H9 (cell line): ENCODE results near the gene RGS6. TPM values are rescaled to one million over a fixed set of nuclear protein-coding genes. Genes with fewer than 3 reads are reported as not detected.

ENCODE experiments used
- DNase-seq: peaks from one replicate; pipeline ENCODE4 v3.0.0-alpha.2; 2017
- H2AFZ ChIP-seq: one replicate; pipeline ENCODE4 v1.6.1; 2013; ENCODE audit warnings: mild to moderate bottlenecking, low read length, control low read depth, moderate library complexity
- H2AK5ac ChIP-seq: 2 replicates; pipeline ENCODE4 v1.6.1; 2013; ENCODE audit warnings: low read length, control low read depth, mixed read lengths; ENCODE audit not compliant: insufficient read length
- H2BK120ac ChIP-seq: one replicate; pipeline ENCODE4 v1.6.1; 2013; ENCODE audit warnings: low read depth, mild to moderate bottlenecking, low read length, control low read depth, inconsistent platforms; ENCODE audit not compliant: poor library complexity, severe bottlenecking
- H2BK12ac ChIP-seq: 2 replicates; pipeline ENCODE4 v1.6.1; 2013; ENCODE audit warnings: low read length, control low read depth, mixed read lengths, low read depth; ENCODE audit not compliant: insufficient read length
- H2BK15ac ChIP-seq: 2 replicates; pipeline ENCODE4 v1.6.1; 2013; ENCODE audit warnings: low read depth, low read length, control low read depth
- H2BK20ac ChIP-seq: one replicate; pipeline ENCODE4 v1.6.1; 2013; ENCODE audit warnings: low read depth, mild to moderate bottlenecking, low read length, control low read depth, inconsistent platforms; ENCODE audit not compliant: poor library complexity, severe bottlenecking
- H2BK5ac ChIP-seq: 2 replicates; pipeline ENCODE4 v1.6.1; 2013; ENCODE audit warnings: low read length, control low read depth, mixed read lengths; ENCODE audit not compliant: insufficient read length
- H3K14ac ChIP-seq: 2 replicates; pipeline ENCODE4 v1.6.1; 2013; ENCODE audit warnings: low read length, control low read depth; ENCODE audit not compliant: insufficient read depth
- H3K18ac ChIP-seq: 2 replicates; pipeline ENCODE4 v1.6.1; 2013; ENCODE audit warnings: low read depth, mild to moderate bottlenecking, mixed read lengths, low read length, control low read depth; ENCODE audit not compliant: insufficient read length
- H3K23ac ChIP-seq: 2 replicates; pipeline ENCODE4 v1.6.1; 2013; ENCODE audit warnings: low read length, control low read depth, mixed read lengths, low read depth; ENCODE audit not compliant: insufficient read length
- H3K23me2 ChIP-seq: 2 replicates; pipeline ENCODE4 v1.6.1; 2013; ENCODE audit warnings: low read depth, mild to moderate bottlenecking, mixed read lengths, low read length, control low read depth; ENCODE audit not compliant: insufficient read length, poor library complexity, severe bottlenecking
- H3K27ac ChIP-seq: 2 replicates; pipeline ENCODE4 v1.5.1; 2013; ENCODE audit warnings: low read length, control low read depth, mixed read lengths, low read depth; ENCODE audit not compliant: insufficient read length
- H3K27me3 ChIP-seq: 2 replicates; pipeline ENCODE4 v1.6.1; 2013; ENCODE audit warnings: low read length, control low read depth, inconsistent platforms; ENCODE audit not compliant: insufficient read depth
- H3K4ac ChIP-seq: 2 replicates; pipeline ENCODE4 v1.6.1; 2013; ENCODE audit warnings: low read depth, mild to moderate bottlenecking, control low read depth, inconsistent platforms, low read length, moderate library complexity
- H3K4me1 ChIP-seq: 2 replicates; pipeline ENCODE4 v1.6.1; 2013; ENCODE audit warnings: low read length, control low read depth, inconsistent platforms; ENCODE audit not compliant: insufficient read depth
- H3K4me2 ChIP-seq: 2 replicates; pipeline ENCODE4 v1.6.1; 2013; ENCODE audit warnings: low read length, control low read depth, mixed read lengths; ENCODE audit not compliant: insufficient read length, insufficient read depth
- H3K56ac ChIP-seq: 2 replicates; pipeline ENCODE4 v1.6.1; 2013; ENCODE audit warnings: low read depth, mild to moderate bottlenecking, mixed read lengths, low read length, control low read depth; ENCODE audit not compliant: insufficient read length
- H3K79me1 ChIP-seq: 2 replicates; pipeline ENCODE4 v1.6.1; 2013; ENCODE audit warnings: low read depth, mild to moderate bottlenecking, moderate library complexity, low read length, control low read depth, inconsistent platforms; ENCODE audit not compliant: insufficient read depth, poor library complexity, severe bottlenecking
- H3K79me2 ChIP-seq: 2 replicates; pipeline ENCODE4 v1.6.1; 2013; ENCODE audit warnings: low read length, control low read depth, inconsistent platforms; ENCODE audit not compliant: insufficient read depth
- H3K9ac ChIP-seq: 2 replicates; pipeline ENCODE4 v1.6.1; 2013; ENCODE audit warnings: low read length, control low read depth, mixed read lengths; ENCODE audit not compliant: insufficient read length; ENCODE audit errors: extremely low read depth
- H3K9me3 ChIP-seq: one replicate; pipeline ENCODE4 v1.6.1; 2013; ENCODE audit warnings: low read depth, low read length, inconsistent platforms; ENCODE audit not compliant: control insufficient read depth
- H3T11ph ChIP-seq: one replicate; pipeline ENCODE4 v1.6.1; 2013; ENCODE audit warnings: mild to moderate bottlenecking, low read length, control low read depth, inconsistent platforms
- H4K20me1 ChIP-seq: one replicate; pipeline ENCODE4 v1.6.1; 2013; ENCODE audit not compliant: control insufficient read depth, insufficient read length, insufficient read depth
- H4K5ac ChIP-seq: 2 replicates; pipeline ENCODE4 v1.6.1; 2013; ENCODE audit warnings: low read depth, mild to moderate bottlenecking, mixed read lengths, low read length, control low read depth; ENCODE audit not compliant: insufficient read length
- H4K8ac ChIP-seq: replicated peaks from 2 replicates; pipeline ENCODE4 v1.6.1; 2013; ENCODE audit warnings: low read length, control low read depth, mixed read lengths, low read depth; ENCODE audit not compliant: insufficient read length
- H4K91ac ChIP-seq: 2 replicates; pipeline ENCODE4 v1.6.1; 2013; ENCODE audit warnings: low read depth, mild to moderate bottlenecking, moderate library complexity, mixed read lengths, low read length, control low read depth; ENCODE audit not compliant: insufficient read length
- H3K27ac Mint-ChIP-seq, 3 experiments: 2 replicates in 2 of 3; 3 replicates in 1 of 3; pipeline ENCODE4 v1.8.0; 2020 to 2021; ENCODE audit warnings: mixed read lengths in 3 of 3, mild to moderate bottlenecking in 1 of 3, moderate library complexity in 1 of 3
- H3K27me3 Mint-ChIP-seq: 2 replicates; pipeline ENCODE4 v1.8.0; 2021; ENCODE audit warnings: low read depth, mild to moderate bottlenecking, moderate library complexity, mixed read lengths
- H3K36me3 Mint-ChIP-seq, 3 experiments: 2 replicates in 2 of 3; 3 replicates in 1 of 3; pipeline ENCODE4 v1.8.0; 2020 to 2021; ENCODE audit warnings: low read depth in 3 of 3, mixed read lengths in 3 of 3; ENCODE audit not compliant: insufficient read depth in 1 of 3
- H3K4me1 Mint-ChIP-seq, 2 experiments: 2 replicates each; pipeline ENCODE4 v1.8.0; 2020; ENCODE audit warnings: mixed read lengths in 2 of 2
- H3K4me3 Mint-ChIP-seq, 2 experiments: 2 replicates in 1 of 2; 3 replicates in 1 of 2; pipeline ENCODE4 v1.8.0; 2020 to 2021; ENCODE audit warnings: mild to moderate bottlenecking in 2 of 2, mixed read lengths in 2 of 2, moderate library complexity in 1 of 2
- H3K9me3 Mint-ChIP-seq, 2 experiments: 2 replicates in 1 of 2; 3 replicates in 1 of 2; pipeline ENCODE4 v1.8.0; 2020; ENCODE audit warnings: mild to moderate bottlenecking in 2 of 2, mixed read lengths in 2 of 2, moderate library complexity in 1 of 2
- WGBS: extraction: QIAGEN DNeasy Blood & Tissue Kit; methylation state at CpG from one replicate; pipeline ENCODE4 v1.1.7; 2013; ENCODE audit warnings: missing lambda C conversion rate, low lambda C conversion rate, mixed read lengths; ENCODE audit not compliant: insufficient read length; ENCODE audit errors: extremely low coverage; 5-methylcytosine and 5-hydroxymethylcytosine counted together
- total RNA-seq: library from RNA; stranded (reverse); gene quantifications from 2 replicates; pipeline ENCODE4 v1.2.1, GENCODE V29; 2021
- TF ChIP-seq, protein P1 (sequence below): fragments of 200-600 bp; sonication (generic); conservative IDR thresholded peaks from 3 replicates; pipeline ENCODE4 v1.8.0; 2021; ENCODE audit warnings: antibody characterized with exemption, mild to moderate bottlenecking

RGS6 gene
- total RNA-seq, 1 experiment from 2014 or later, result 3.0 TPM

DNA sequence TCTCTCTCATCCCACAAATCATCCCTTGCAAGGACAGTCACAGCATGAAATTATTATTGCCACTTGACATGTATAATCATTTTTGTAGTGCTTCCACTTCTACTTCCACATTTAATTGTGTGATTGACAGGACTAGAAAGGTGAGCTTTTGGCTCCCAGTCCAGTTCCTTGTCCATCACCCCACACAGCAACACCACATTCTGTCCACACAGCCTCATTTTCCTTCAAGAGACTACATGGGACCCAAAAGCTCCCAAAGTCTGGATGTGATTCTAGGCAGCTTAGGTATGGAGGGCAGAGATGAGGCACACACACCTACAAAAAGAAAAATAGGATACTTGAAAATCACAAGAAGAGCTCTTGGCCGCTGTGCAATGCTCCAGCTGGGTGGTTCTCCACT is 595.4 kb downstream of the RGS6 start:
- H3K27ac Mint-ChIP-seq, result no peak overlapping the region
- WGBS, result no CpG with 5 or more reads among the region's 1 CpG
- Histone ChIP-seq H3K79me2 (no peaks in the 10 kb centered on the region), H2BK12ac (no peak overlapping the region), H3K14ac (no peak overlapping the region), H3K4ac (no peak overlapping the region), H3K4me2 (no peak overlapping the region), H3K79me1 (no peaks in the 10 kb centered on the region), H2BK5ac (no peak overlapping the region), H3K56ac (no peak overlapping the region), H4K91ac (no peak overlapping the region), H3T11ph (no peak overlapping the region), H3K27me3 (no peaks in the 10 kb centered on the region), H4K20me1 (no peaks in the 10 kb centered on the region), H3K18ac (no peak overlapping the region), H2AK5ac (no peak overlapping the region), H2BK120ac (no peak overlapping the region), H3K9ac (no peak overlapping the region), H2BK20ac (no peak overlapping the region), H3K23ac (no peak overlapping the region), H3K9me3 (no peaks in the 10 kb centered on the region), H3K4me1 (no peaks in the 10 kb centered on the region), H3K23me2 (no peaks in the 10 kb centered on the region), H4K5ac (no peak overlapping the region), H3K27ac (no peak overlapping the region), H2AFZ (no peak overlapping the region), H2BK15ac (no peak overlapping the region), H4K8ac (no peak overlapping the region)
- H3K27me3 Mint-ChIP-seq, result peaks cover 15% of the 10 kb centered on the region
- H3K9me3 Mint-ChIP-seq, result peaks cover 2 to 5% of the 10 kb centered on the region in 2 experiments; a peak in 4 of 5 replicates
- no peak overlapping the region for H3K4me3 Mint-ChIP-seq
- no peaks in the 10 kb centered on the region for H3K36me3 Mint-ChIP-seq
- DNase-seq, result no peak
- TF ChIP-seq, protein P1, sequence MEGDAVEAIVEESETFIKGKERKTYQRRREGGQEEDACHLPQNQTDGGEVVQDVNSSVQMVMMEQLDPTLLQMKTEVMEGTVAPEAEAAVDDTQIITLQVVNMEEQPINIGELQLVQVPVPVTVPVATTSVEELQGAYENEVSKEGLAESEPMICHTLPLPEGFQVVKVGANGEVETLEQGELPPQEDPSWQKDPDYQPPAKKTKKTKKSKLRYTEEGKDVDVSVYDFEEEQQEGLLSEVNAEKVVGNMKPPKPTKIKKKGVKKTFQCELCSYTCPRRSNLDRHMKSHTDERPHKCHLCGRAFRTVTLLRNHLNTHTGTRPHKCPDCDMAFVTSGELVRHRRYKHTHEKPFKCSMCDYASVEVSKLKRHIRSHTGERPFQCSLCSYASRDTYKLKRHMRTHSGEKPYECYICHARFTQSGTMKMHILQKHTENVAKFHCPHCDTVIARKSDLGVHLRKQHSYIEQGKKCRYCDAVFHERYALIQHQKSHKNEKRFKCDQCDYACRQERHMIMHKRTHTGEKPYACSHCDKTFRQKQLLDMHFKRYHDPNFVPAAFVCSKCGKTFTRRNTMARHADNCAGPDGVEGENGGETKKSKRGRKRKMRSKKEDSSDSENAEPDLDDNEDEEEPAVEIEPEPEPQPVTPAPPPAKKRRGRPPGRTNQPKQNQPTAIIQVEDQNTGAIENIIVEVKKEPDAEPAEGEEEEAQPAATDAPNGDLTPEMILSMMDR, result no peak
- H3K4me1 Mint-ChIP-seq, result peaks cover 4 to 8% of the 10 kb centered on the region in 2 experiments
